GM19455 (cell line): ENCODE data around the gene PTPRF.

Source experiments
- ATAC-seq: cut with Tn5 transposase; IDR thresholded peaks from one replicate; pipeline ENCODE4 v1.9.1; 2021; ENCODE audit not compliant: unreplicated experiment

Gene PTPRF

GRCh38 chr1:43655953-43656352, 125.3 kb downstream of the PTPRF start:
- ATAC-seq = no peak

- ATAC-seq = no peak
Measured at GRCh38 chr1:43659212-43660166, 128.8 kb downstream of the PTPRF start.

GRCh38 chr1:43660355-43660754, 129.7 kb downstream of the PTPRF start:
- ATAC-seq = no peak

- no peak for ATAC-seq
Measured at GRCh38 chr1:43664369-43664768, 133.7 kb downstream of the PTPRF start.

- ATAC-seq = no peak
Measured at GRCh38 chr1:43666608-43667007, 135.9 kb downstream of the PTPRF start.

- ATAC-seq = no peak
Measured at GRCh38 chr1:43668956-43669355, 138.3 kb downstream of the PTPRF start.

- ATAC-seq = no peak
Measured at GRCh38 chr1:43669878-43670277, 139.2 kb downstream of the PTPRF start.

GRCh38 chr1:43671193-43671592, 140.5 kb downstream of the PTPRF start:
- no peak for ATAC-seq

- ATAC-seq = no peak
Measured at GRCh38 chr1:43671626-43672330, 141.1 kb downstream of the PTPRF start.

GRCh38 chr1:43673261-43673660, 142.6 kb downstream of the PTPRF start:
- no peak for ATAC-seq
